OCI-LY3 (cell line): ENCODE measurements around the gene SLC35F6.

Experiments used
- H2AFZ ChIP-seq: fragments of 200-600, 300-600 bp; shearing (Covaris generic); 2 replicates; pipeline ENCODE4 v1.6.0; 2014; ENCODE audit warnings: antibody characterized with exemption, low read depth, low read length
- H3K27ac ChIP-seq: fragments of 200-600, 300-600 bp; sonication (generic); 2 replicates; pipeline ENCODE4 v1.5.1; 2014; ENCODE audit warnings: mild to moderate bottlenecking, low read length, moderate library complexity, mixed read lengths
- H3K27me3 ChIP-seq: fragments of 200-600, 300-600 bp; sonication (generic); 2 replicates; pipeline ENCODE4 v1.6.1; 2014; ENCODE audit warnings: low read depth, low read length, mixed read lengths
- H3K36me3 ChIP-seq: fragments of 200-600, 300-600 bp; sonication (generic); replicated peaks from 2 replicates; pipeline ENCODE3; 2014; ENCODE audit warnings: low read depth, low read length, mixed read lengths
- H3K4me1 ChIP-seq: fragments of 300-600, 200-600 bp; sonication (generic); 2 replicates; pipeline ENCODE4 v1.6.1; 2014; ENCODE audit warnings: low read length, mixed read lengths
- H3K4me2 ChIP-seq: fragments of 200-600, 300-600 bp; sonication (generic); 2 replicates; pipeline ENCODE4 v1.6.1; 2014; ENCODE audit warnings: low read length, mixed read lengths
- H3K4me3 ChIP-seq: fragments of 300-600, 200-600 bp; sonication (generic); 2 replicates; pipeline ENCODE4 v1.5.1; 2014; ENCODE audit warnings: antibody characterized with exemption, mild to moderate bottlenecking, low read length, moderate library complexity
- H3K79me2 ChIP-seq: fragments of 300-600, 200-600 bp; shearing (Covaris generic); 2 replicates; pipeline ENCODE4 v1.6.1; 2014; ENCODE audit warnings: mild to moderate bottlenecking, low read length, mixed read lengths
- H3K9ac ChIP-seq: fragments of 300-600, 200-600 bp; shearing (Covaris generic); 2 replicates; pipeline ENCODE4 v1.6.0; 2014; ENCODE audit warnings: mild to moderate bottlenecking, low read length, moderate library complexity
- H3K9me3 ChIP-seq: fragments of 200-600, 300-600 bp; shearing (Covaris generic); 2 replicates; pipeline ENCODE4 v1.6.1; 2014; ENCODE audit warnings: low read length, mixed read lengths; ENCODE audit not compliant: insufficient read depth
- H4K20me1 ChIP-seq: fragments of 200-600, 300-600 bp; sonication (generic); 2 replicates; pipeline ENCODE4 v1.6.1; 2016; ENCODE audit warnings: low read length, mixed read lengths; ENCODE audit not compliant: insufficient read depth
- CTCF ChIP-seq: fragments of 200-600, 300-600 bp; sonication (generic); IDR thresholded peaks from 2 replicates; pipeline ENCODE4 v1.5.1; 2014; ENCODE audit warnings: antibody characterized with exemption, low read length, low read depth
- EZH2phosphoT487 ChIP-seq: fragments of 200-600 bp; shearing (Covaris generic); IDR thresholded peaks from 2 replicates; pipeline ENCODE4 v1.6.1; 2018; ENCODE audit warnings: antibody characterized with exemption, mixed run types, low read depth

The SLC35F6 gene

DNA sequence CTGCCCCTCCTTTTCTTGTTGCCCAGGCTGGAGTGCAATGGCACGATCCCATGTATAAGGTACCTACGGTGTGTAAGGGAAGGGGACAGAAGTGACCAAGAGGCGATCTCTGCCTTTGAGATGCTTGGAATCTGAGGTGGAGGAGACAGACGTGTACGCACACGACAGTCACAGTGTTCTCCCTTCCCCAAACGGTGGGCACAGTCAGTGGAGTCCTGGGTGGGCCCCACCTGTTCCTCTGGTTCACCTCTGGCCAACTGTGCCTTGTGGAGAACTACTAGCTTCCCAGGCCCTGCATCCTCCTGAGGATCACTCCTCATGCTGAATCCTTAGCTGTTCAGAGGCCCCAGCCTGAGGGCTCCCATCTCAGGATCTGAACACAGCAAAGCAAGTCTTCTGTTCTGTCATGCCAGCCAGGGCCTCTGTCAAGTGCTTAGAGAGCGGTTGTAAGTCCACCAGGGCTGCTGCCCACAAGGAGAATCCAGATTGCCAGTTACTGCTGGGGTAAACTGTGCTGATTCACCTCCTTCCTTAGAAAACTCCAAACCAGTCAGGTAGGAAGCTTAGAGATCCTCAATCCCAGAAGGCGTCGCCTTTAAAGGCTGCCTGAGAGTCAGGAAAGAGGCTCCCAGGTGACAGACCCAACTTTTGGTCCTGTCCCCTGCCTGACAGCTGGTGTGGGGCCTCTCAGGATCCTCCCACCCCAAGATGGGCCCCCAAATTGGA is 1.6 kb downstream of the SLC35F6 start:
- Histone ChIP-seq H3K4me2 (peak overlapping the region; percentile 96), H3K9me3 (no peaks in the 10 kb centered on the region), H3K9ac (no peak overlapping the region), H3K4me1 (peaks cover 8% of the 10 kb centered on the region; the same call in 1 of the 2 replicates), H4K20me1 (0 out of 2 replicates have a peak, but pooled peaks cover 6% of the 10 kb centered on the region), H3K4me3 (peak overlapping the region; percentile 97; the same call in 1 of the 2 replicates), H3K27ac (no peak overlapping the region), H3K36me3 (no peaks in the 10 kb centered on the region), H3K27me3 (no peaks in the 10 kb centered on the region), H2AFZ (no peak overlapping the region), H3K79me2 (peaks cover 19% of the 10 kb centered on the region)
- no peak for TF ChIP-seq EZH2phosphoT487
- no peak for TF ChIP-seq CTCF

DNA sequence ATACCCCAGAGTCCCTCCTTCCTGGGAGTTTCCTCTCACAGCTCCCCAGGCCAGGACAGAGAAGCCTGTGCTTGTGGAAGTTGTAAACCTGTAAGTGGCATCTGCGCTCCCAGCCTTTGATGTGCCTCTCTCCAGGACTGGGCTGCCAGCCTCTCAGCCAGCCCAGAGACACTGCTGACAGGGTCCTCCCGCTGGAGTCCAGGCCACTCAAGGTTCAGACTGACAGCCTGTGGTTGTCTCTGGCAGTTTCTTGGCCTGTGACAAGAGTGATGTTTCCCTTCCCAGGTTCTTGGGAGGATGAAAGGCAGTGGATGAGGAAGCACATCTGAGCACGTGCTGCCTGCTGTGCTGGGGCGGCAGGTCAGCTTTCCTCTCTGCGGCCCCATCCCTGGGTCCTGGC is 3.0 kb downstream of the SLC35F6 start:
- H3K36me3 ChIP-seq, result no peaks in the 10 kb centered on the region
- H3K4me1 ChIP-seq, result peaks cover 8% of the 10 kb centered on the region; the same call in 1 of the 2 replicates
- H3K4me3 ChIP-seq, result no peak overlapping the region
- no peaks in the 10 kb centered on the region for H3K27me3 ChIP-seq
- peaks cover 6% of the 10 kb centered on the region; the same call in 1 of the 2 replicates for H4K20me1 ChIP-seq
- no peak overlapping the region for H3K4me2 ChIP-seq
- H3K27ac ChIP-seq, result no peak overlapping the region
- H2AFZ ChIP-seq, result no peak overlapping the region
- no peaks in the 10 kb centered on the region for H3K9me3 ChIP-seq
- no peak overlapping the region for H3K9ac ChIP-seq
- peaks cover 22% of the 10 kb centered on the region for H3K79me2 ChIP-seq
- TF ChIP-seq CTCF, result no peak
- no peak for TF ChIP-seq EZH2phosphoT487

GRCh38 chr2:26767894-26768487 is 3.9 kb downstream of the SLC35F6 start:
- Histone ChIP-seq H3K9me3 (no peaks in the 10 kb centered on the region), H3K4me2 (no peak overlapping the region), H3K4me3 (no peak overlapping the region), H4K20me1 (peaks cover 6% of the 10 kb centered on the region; the same call in 1 of the 2 replicates), H3K36me3 (no peaks in the 10 kb centered on the region), H3K4me1 (peaks cover 8% of the 10 kb centered on the region; the same call in 1 of the 2 replicates), H2AFZ (no peak overlapping the region), H3K27ac (no peak overlapping the region), H3K27me3 (no peaks in the 10 kb centered on the region), H3K79me2 (peaks cover 22% of the 10 kb centered on the region), H3K9ac (no peak overlapping the region)
- TF ChIP-seq CTCF (no peak), EZH2phosphoT487 (no peak)

GRCh38 chr2:26768759-26769088 is 4.6 kb downstream of the SLC35F6 start:
- Histone ChIP-seq H3K79me2 (peaks cover 22% of the 10 kb centered on the region), H4K20me1 (peaks cover 6% of the 10 kb centered on the region; the same call in 1 of the 2 replicates), H3K27me3 (no peaks in the 10 kb centered on the region), H3K4me2 (no peak overlapping the region), H3K27ac (no peak overlapping the region), H3K9ac (no peak overlapping the region), H2AFZ (no peak overlapping the region), H3K4me1 (peaks cover 8% of the 10 kb centered on the region; the same call in 1 of the 2 replicates), H3K4me3 (no peak overlapping the region), H3K9me3 (no peaks in the 10 kb centered on the region), H3K36me3 (no peaks in the 10 kb centered on the region)
- TF ChIP-seq EZH2phosphoT487 (no peak), CTCF (no peak)
